Dermis microvascular lymphatic vessel endothelial cell (primary cell): Measurements from ENCODE around the gene ACVRL1. TPM values are rescaled to one million over a fixed set of nuclear protein-coding genes. Genes with fewer than 3 reads are reported as not detected.

Source experiments
- DNase-seq, 2 donors: peaks; one replicate each; pipeline versions ENCODE4 v3.0.0 to v3.0.0-alpha.2; 2010; ENCODE audit warnings: low read depth in 2 of 2
- total RNA-seq: library from RNA; depleted of rRNA; stranded (reverse); fragments of >200 nt; gene quantifications from 2 replicates; pipeline ENCODE4 v1.2.1, GENCODE V29; 2014

The ACVRL1 gene
- total RNA-seq, 1 donor from 2014 or later, result 313 TPM

DNA sequence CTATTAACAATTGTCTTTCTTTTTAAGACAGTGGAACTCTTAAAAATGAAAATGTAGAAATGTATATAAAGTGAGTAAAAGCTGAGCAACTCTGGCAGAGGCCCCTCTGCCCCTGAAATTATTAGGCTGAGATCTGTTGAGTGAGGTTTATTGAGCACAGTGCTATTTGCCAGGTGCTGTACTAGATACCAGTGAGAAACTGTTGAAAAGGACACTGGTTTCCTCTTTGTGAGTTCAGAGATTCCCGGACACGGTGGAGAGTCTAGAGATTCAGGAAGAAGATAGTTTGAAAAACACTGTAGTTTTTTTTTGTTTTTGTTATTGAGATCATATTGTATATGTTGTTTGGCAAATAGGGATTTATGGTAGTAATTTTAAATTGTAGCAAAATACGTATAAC lies 55.4 kb downstream of the ACVRL1 start:
- peak in 1 of 2 donors; percentile 17 for DNase-seq

- no peak for DNase-seq
Measured at GRCh38 chr12:51963477-51963876, 56.2 kb downstream of the ACVRL1 start.

DNA sequence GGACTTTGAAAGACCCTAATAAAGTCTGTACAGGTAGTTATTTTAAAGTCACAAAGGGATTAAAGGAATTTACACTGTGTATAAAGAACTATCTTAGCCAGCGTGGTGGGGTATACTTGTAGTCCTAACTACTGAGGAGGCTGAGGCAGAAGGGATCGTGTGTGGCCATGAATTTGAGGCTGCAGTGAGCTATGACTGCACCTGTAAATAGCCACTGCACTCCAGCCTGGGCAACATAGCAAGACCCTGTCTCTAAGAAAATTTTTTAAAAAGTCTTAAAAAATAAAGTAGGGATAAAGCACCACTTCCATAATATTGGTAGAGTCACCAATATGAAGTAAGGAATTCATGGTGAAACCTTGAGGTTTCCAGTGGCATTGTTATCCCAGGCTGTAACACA lies 62.3 kb downstream of the ACVRL1 start:
- no peak for DNase-seq

- peak; percentile 66 to 84 for DNase-seq
Measured at GRCh38 chr12:51970904-51971646, 63.8 kb downstream of the ACVRL1 start.

DNA sequence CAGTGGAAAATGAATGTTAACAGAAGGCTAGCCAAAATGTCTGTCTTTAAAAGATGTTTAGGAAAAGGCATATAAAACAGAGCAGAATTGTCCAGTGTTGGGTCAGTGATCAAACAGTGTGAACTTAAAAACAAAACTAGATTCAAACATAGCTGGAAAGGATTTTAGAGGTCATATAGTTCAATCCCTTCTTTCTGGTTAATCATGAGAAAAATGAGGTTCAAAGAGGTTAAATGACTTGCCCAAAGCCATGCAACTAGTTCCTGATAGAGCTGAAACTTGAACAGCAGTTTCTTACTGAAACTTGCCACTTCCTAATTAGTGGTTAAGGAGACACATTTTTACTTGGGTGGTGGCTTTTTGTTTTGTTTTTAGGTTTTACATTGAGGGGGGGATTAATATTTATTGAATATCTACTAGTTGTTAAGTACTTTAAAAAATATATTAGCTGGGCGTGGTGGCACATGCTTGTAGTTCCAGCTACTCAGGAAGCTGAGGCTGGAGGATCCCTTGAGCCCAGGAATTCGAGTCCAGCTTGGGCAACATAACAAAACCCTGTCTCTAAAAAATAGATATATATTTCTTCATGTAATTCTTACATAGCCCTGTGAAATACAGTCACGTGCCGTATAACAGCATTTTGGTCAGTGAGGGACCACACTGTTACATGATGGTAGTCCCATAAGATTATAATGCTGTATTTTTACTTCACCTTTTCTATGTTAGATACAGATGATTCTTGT lies 64.5 kb downstream of the ACVRL1 start:
- DNase-seq, result peak in 1 of 2 donors; percentile 49

GRCh38 chr12:51972422-51972812 lies 65.1 kb downstream of the ACVRL1 start:
- DNase-seq, result peak in 1 of 2 donors; percentile 5

- peak in 1 of 2 donors; percentile 85 for DNase-seq
Measured at GRCh38 chr12:51972849-51973273, 65.6 kb downstream of the ACVRL1 start.

Other genes with a start within 250 kb of the ACVRL1 start
- gene FIGNL2, start 58.8 kb upstream of the ACVRL1 start, total RNA-seq, result 0.39 and 1.3 TPM in 2 replicates
- gene ANKRD33, start 19.4 kb upstream of the ACVRL1 start, total RNA-seq, result 0.13 and 0.26 TPM in 2 replicates
- 8.3 and 14.2 TPM in 2 replicates for gene ACVR1B, start 44.2 kb downstream of the ACVRL1 start, total RNA-seq
- 19.4 and 34.0 TPM in 2 replicates for gene TAMALIN, start 99.4 kb downstream of the ACVRL1 start, total RNA-seq
- 0.77 and 1.1 TPM in 2 replicates for gene NR4A1, start 143.9 kb downstream of the ACVRL1 start, total RNA-seq
- gene ATG101, start 162.5 kb downstream of the ACVRL1 start, total RNA-seq, result 52.8 and 58.3 TPM in 2 replicates
- gene SMIM41, start 172.2 kb downstream of the ACVRL1 start, total RNA-seq, result under 0.01 TPM in 2 replicates